GM18909 (cell line): ENCODE measurements around the gene EIF5.

ENCODE experiments used
- ATAC-seq: cut with Tn5 transposase; IDR thresholded peaks from one replicate; pipeline ENCODE4 v1.9.1; 2021; ENCODE audit warnings: mild to moderate bottlenecking; ENCODE audit not compliant: unreplicated experiment, poor library complexity

EIF5 gene

GRCh38 chr14:103390605-103391004 is 56.6 kb downstream of the EIF5 start:
- ATAC-seq = no peak

GRCh38 chr14:103391048-103391447 is 57.0 kb downstream of the EIF5 start:
- ATAC-seq = no peak

GRCh38 chr14:103392106-103392505 is 58.1 kb downstream of the EIF5 start:
- ATAC-seq = no peak

GRCh38 chr14:103392572-103392971 is 58.5 kb downstream of the EIF5 start:
- no peak for ATAC-seq

DNA sequence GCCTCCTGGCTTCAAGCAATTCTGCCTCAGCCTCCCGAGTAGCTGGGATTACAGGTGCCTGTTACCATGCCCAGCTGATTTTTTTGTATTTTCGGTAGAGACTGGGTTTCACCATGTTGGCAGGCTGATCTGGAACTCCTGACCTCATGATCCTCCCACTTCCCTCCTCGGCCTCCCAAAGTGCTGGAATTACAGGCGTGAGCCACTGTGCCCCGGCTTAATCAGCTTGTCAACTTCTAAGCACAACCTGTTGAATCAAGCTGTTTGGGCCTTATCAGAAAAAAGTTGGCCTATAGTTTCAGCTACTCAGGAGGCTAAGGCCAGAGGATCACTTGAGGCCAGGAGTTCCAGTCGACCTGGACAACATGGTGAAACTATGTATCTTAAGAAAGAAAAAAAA is 59.0 kb downstream of the EIF5 start:
- no peak for ATAC-seq

GRCh38 chr14:103393676-103394626 is 59.9 kb downstream of the EIF5 start:
- no peak for ATAC-seq
